Fibroblast of skin of left quadriceps (primary cell): Measurements from ENCODE around the gene MOCS3.

Experiments used
- DNase-seq, 2 experiments: peaks; one replicate each; pipeline ENCODE4 v3.0.0-alpha.2; 2013; ENCODE audit warnings: low read depth in 2 of 2

MOCS3 gene, protein sequence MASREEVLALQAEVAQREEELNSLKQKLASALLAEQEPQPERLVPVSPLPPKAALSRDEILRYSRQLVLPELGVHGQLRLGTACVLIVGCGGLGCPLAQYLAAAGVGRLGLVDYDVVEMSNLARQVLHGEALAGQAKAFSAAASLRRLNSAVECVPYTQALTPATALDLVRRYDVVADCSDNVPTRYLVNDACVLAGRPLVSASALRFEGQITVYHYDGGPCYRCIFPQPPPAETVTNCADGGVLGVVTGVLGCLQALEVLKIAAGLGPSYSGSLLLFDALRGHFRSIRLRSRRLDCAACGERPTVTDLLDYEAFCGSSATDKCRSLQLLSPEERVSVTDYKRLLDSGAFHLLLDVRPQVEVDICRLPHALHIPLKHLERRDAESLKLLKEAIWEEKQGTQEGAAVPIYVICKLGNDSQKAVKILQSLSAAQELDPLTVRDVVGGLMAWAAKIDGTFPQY

GRCh38 chr20:50958615-50959542 lies at the start of gene MOCS3:
MOCS3 (plus strand) TSS chr20:50958818; CDS start chr20:50958843, 25 bp downstream.
- DNase-seq: peak; percentile 82 to 83

DNA sequence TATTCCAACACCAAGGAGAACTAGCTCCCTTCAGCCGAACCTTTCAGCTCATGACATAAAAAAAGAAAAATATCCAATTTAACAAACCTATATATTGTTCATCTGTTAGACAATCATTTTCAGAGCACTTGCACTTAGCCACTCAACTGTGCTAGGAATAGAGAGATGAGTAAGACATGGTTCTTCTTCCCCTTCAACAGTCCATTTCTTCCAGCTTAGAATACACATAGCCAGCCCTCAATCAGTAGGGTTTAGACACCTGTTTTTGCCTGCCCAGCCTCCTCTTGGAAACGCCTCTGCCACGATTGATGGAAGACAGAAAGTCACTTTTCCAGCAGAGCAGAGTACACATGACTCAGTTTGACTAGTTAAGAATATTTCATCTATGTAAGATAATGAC lies 49.2 kb upstream of the MOCS3 start:
- DNase-seq: no peak

DNA sequence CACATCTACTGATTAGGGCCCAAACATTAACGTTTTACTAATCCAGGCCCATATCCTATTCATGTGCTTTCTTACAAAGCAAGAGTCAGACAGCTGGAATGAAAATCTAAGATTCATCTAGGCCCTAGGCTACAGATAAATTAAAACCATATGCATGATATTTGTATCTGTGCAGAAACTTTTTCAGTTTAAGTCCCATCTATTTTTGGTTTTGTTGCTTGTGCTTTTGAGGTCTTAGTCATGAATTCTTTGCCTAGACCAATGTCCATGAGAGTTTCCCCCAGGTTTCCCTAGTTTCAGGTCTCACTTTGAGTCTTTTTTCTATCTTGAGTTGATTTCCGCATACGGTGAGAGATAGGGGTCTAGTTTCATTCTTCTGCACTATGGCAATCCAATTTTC lies 47.6 kb upstream of the MOCS3 start:
- DNase-seq: peak; percentile 78

- DNase-seq: no peak
Observed at GRCh38 chr20:50911716-50912115, 46.9 kb upstream of the MOCS3 start.

DNA sequence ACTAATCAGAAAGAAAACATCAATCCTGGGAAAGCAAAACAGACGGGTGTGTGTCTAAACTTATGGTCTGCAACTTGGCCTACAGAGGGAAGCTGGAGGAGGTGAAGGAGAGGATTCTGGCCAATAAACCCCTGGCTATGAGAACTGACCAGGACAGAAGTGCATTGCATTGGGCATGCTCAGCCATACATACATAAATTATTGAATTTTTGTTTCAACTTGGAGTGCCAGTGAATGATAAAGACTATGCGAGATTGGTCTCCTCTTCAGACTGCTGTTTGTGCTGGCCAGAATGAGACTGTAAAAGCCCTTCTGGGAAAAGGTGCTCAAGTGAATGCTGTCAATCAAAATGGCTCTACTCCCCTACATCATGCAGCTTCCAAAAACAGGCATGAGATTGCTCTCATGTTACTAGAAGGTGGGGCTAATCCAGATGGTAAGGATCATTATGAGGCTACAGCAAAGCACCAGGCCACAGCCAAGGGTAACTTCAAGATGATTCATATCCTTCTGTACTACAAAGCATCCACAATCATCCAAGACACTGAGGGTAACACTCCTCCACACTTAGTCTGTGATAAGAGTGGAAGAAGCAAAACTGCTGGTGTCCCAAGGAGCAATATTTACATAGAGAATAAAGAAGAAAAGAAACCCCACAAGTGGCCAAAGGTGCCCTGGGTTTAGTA lies 44.8 kb upstream of the MOCS3 start:
- no peak for DNase-seq

- no peak for DNase-seq
Observed at GRCh38 chr20:50915424-50915823, 43.2 kb upstream of the MOCS3 start.

GRCh38 chr20:50916257-50916656 lies 42.4 kb upstream of the MOCS3 start:
- DNase-seq: no peak

DNA sequence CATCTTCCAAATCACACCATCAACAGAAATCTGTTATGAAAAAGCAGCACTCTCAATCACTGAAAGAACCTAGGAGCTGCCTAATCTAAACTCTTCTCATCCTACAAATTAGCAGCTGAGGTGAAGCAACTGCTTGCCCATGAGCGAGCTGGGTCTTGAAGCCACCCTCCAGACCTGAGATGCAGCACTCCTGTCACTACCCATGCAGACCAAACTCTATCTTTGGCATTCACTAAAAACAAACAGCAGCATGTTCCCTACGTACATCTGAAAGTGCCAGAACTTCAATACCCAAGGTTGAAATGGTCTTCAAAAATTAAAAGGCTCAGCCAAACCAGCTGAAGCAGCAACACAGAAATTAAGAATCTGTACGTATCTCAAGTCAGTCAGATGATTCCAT lies 41.7 kb upstream of the MOCS3 start:
- no peak for DNase-seq

DNA sequence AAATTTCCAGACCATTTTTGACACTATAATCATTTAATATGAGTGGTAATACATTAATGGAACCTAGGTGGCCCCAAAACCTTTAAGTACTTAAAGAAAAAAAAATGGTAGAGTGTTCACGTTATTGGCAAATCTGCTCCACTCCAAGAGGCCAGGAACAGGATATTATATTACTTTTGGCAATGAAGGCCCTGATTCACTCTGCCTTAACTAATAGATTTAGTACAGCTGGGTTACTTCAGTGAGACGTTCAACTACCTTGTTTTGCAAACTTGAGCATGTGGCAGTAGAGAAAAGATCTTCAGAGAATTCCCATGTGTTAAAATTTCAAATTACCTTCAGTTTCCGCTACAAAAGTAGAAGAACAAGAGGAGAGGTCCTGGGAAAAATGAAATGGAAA lies 40.2 kb upstream of the MOCS3 start:
- no peak for DNase-seq

DNA sequence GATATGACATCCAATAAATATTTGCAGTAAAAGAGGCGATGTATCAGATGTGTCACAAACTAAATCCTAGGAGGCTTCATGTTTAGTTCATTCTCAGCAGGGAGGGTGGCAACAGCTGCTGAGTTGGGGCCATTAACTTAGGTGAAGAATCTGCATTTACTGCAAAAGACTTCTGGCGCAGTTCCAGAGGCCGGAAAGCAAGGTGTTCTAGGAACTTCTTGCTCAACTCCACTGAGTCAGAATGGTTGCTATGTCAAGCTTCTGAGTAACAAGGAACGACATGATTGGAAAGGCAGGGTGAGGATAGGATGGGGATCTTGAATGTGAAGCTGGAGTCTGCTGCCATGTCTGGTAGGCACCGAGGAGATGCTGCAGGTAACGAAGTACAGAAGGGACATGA lies 39.1 kb upstream of the MOCS3 start:
- no peak for DNase-seq

- DNase-seq: no peak
Observed at GRCh38 chr20:50920997-50921396, 37.6 kb upstream of the MOCS3 start.

- DNase-seq: no peak
Observed at GRCh38 chr20:50921803-50922501, 36.7 kb upstream of the MOCS3 start.

DNA sequence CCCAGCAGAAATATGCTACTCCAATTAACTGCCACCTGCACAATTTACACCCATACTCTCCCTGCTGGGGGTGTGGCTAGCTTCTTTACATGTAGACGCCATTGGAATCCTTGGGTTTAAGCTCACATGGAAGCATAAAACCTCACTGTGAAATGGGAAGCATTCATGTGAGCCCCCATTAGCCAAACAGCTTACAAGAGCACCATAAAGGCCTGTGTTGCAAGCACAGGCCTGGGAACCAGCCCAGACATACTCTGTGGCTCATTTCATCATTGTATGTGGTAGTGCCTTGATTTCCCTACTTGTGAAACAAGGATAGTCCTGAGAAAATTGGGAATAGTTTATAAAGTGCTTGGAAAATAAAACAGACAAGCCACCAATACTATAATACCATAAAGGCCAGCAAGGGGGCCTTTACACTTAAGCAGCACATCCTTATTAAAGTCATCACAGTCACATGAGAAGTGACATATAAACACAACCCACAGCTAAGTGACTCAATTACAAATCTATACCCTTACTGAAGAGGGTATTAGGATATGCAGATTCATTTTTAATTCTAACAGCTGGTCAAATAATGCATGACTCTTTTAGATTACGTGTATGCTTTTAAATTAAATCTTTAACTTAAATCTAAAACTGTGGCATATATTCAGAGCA lies 34.2 kb upstream of the MOCS3 start:
- no peak for DNase-seq

- no peak for DNase-seq
Observed at GRCh38 chr20:50926530-50926929, 32.1 kb upstream of the MOCS3 start.

DNA sequence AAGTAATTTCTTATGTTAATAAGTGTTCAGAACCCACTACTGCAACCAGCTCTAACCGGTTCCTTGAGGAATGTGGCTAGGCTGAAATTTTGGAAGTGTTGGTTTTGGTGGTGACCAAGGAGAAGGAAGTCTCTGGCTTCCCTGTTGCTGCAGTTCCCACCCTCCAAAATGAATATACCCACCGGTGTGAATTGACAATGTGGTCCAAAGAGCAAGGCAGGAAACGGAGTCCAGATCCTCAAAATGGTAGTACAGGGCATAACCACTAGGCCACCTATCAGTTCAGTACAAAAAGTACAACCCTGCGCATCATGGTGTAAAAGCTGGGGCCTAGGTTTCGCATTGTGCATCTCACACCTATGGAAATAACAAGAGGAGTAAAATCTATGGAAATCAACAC lies 30.1 kb upstream of the MOCS3 start:
- no peak for DNase-seq

DNA sequence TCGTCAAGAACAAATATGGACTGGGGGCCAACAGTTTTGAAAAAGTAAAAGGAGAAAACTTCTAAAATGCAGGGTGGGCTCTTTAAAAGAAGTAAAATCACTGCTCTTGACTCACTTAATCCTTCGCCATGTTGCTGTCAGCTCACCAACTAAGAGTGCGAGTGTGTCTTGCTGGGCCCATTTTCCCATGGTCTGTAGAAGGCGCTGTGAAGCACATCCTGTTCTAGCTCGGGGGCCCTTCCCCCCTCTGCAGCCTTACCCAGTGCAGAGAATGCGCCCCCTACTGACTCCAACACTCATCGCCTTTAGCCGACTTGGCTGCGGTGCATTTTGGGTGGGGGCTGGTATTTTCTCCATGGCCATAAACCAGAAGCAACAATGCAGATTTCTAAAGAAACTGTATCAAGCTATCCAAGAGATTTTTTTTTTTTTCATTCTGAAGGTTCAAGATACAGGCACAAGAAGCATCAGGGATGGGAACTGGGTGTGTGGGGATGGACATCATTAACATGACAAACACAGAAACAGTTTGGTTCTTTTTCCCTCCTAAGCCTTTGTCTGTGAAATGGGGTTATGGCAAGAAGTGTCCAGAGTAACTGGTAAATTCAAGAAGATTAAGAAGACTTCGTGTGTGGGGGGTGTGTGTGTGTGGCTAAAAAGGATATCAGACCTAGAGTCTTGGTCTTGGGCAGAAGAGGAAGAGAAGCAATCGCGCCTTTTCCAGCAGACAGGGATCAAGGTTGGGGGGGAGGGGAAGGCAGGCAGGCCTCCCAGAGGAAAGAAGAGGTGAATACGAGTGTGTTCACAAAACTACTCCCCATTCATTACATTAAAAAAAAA lies 29.1 kb upstream of the MOCS3 start:
- DNase-seq: peak; percentile 89

DNA sequence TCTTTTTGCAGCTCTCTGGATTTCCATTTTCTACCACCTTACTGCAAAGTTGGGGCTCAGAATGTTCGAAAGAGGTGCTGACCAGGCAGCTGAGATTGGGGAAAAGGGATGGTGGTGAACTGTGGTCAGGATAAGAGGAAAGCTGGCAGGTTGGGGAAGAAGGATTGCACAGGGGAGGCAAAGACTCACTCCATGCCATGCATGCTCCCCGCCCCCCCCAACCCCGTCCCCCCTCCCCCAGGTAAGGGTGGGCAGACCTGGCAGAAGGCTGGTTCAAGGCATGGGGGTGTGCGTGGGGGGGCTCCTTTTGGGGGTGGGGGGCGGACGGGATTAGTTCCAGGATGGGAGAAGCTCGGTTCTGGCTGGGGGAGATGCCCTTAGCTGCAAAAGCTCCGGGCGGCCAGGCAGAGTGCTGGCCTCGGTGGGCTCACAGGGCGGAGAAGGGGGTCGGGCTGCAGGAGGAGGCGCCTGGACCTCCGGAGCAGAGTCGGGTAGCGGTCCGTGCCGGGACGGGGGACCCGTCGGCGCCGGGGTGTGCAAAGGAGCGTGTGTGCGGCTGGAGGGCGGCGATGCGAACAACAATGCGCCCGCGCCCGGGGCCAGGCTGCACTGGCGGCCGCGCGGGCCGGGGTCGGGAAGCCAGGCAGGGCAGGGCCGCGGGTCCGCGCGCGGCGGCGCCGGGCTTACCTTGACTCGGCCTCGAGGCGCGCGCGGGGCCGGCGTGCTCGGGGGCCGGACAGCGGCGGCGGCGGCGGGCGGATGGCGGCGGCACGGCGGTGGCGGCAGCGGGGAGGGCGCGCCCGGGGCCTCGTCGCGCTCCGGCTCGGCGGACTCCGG lies 28.3 kb upstream of the MOCS3 start:
- DNase-seq: no peak

DNA sequence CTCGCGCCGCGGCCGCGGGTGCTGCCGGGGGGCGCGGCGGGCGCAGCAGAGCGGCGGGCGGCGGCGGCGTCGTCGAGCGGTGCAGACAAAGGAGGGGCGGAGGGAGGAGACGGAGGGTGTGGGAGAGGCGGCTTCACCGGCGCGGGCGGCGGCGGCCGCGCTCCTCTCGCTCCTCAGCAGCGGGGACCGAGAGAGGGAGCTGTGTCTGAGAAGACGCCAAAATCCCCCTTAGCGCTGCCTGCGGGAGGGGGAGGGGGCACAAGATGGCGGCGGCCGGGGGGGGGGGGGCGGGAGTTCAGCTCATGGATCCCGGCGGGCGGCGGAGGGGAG lies 27.7 kb upstream of the MOCS3 start:
- DNase-seq: no peak

GRCh38 chr20:50931306-50932015 lies 27.2 kb upstream of the MOCS3 start, which contains the start of gene ADNP:
ADNP (minus strand) TSS chr20:50931437; CDS start chr20:50903996, 27,441 bp downstream.
- peak; percentile 84 to 87 for DNase-seq
